ENCODE measurements around the gene SELPLG.
"Not testable (repeated sequence)": the region's sequence is repeated elsewhere in the genome, so short reads cannot be mapped to it uniquely, and the experiment has no call there.

Gene SELPLG

GRCh38 chr12:108637222-108637971, 3.7 kb upstream of the SELPLG start:
- no peak for DNase-seq

GRCh38 chr12:108635997-108636808, 2.5 kb upstream of the SELPLG start:
- DNase-seq = no peak

GRCh38 chr12:108635201-108635996, 1.7 kb upstream of the SELPLG start:
- no peak for DNase-seq

GRCh38 chr12:108634341-108634751, 652 bp upstream of the SELPLG start:
- DNase-seq = peak; percentile 27

- no peak for DNase-seq
Measured at GRCh38 chr12:108633081-108633533, 587 bp downstream of the SELPLG start.

GRCh38 chr12:108631261-108631660, 2.4 kb downstream of the SELPLG start:
- DNase-seq = not testable (repeated sequence)

GRCh38 chr12:108630481-108631207, 3.0 kb downstream of the SELPLG start:
- no peak for DNase-seq

GRCh38 chr12:108629824-108630476, 3.7 kb downstream of the SELPLG start:
- DNase-seq = no peak

GRCh38 chr12:108629151-108629550, 4.5 kb downstream of the SELPLG start:
- DNase-seq = no peak

GRCh38 chr12:108627134-108627920, 6.4 kb downstream of the SELPLG start:
- no peak for DNase-seq

- DNase-seq = no peak
Measured at GRCh38 chr12:108625228-108625627, 8.5 kb downstream of the SELPLG start.

- no peak for DNase-seq
Measured at GRCh38 chr12:108623577-108623976, 10.1 kb downstream of the SELPLG start.

- DNase-seq = no peak
Measured at GRCh38 chr12:108622921-108623514, 10.7 kb downstream of the SELPLG start.

- DNase-seq = no peak
Measured at GRCh38 chr12:108622421-108622820, 11.3 kb downstream of the SELPLG start.

GRCh38 chr12:108621161-108621560, 12.5 kb downstream of the SELPLG start:
- no peak for DNase-seq

GRCh38 chr12:108620236-108620879, 13.3 kb downstream of the SELPLG start:
- DNase-seq = no peak

- DNase-seq = no peak
Measured at GRCh38 chr12:108619369-108620160, 14.1 kb downstream of the SELPLG start.

- not testable (repeated sequence) for DNase-seq
Measured at GRCh38 chr12:108618953-108619274, 14.8 kb downstream of the SELPLG start.
